GM15510 (cell line): Measurements from ENCODE around the gene SLC7A6.

Experiments used
- POLR2A ChIP-seq: IDR thresholded peaks from 3 replicates; pipeline ENCODE4 v1.6.1; 2011; ENCODE audit warnings: borderline replicate concordance; ENCODE audit not compliant: insufficient read length; ENCODE audit errors: extremely low read depth

SLC7A6 gene

DNA sequence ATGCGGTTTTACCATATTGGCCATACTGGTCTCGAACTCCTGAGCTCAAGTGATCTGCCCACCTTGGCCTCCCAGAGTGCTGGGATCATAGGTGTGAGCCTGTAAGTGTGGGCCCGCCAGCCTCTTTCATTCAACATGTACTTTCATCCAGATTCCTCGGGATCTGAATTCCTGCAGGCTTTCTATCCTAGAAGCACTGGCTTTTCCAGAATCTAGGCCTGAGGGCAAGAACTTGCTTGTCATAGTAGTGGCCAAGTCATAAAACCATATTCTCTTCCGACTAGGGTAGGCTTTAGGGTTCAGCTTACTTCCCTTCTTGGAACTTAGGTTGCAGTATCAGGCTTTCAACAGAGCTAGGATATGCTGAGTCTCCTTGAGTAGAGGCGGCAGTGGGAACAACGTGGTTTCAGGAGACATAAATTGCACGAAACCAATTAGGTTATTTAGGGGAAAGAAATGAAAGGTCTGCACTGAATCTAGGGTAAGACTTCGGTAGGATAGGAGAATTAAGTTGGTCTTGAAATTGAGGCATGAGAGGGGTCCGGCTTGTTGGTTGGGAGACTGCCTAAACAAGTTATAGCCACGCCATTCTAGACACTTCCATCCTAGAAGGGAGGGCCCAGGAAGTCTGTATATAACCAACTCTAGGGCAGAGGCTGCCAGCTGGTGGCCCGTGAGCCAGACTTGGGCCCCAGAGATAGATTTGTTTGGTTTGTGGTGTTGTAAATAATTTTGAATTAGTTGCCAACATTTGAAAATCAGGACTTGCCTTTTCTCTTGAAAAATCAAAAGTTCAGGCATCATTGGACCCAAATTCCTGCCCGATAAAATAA is 15.6 kb downstream of the SLC7A6 start:
- TF ChIP-seq POLR2A, result no peak

DNA sequence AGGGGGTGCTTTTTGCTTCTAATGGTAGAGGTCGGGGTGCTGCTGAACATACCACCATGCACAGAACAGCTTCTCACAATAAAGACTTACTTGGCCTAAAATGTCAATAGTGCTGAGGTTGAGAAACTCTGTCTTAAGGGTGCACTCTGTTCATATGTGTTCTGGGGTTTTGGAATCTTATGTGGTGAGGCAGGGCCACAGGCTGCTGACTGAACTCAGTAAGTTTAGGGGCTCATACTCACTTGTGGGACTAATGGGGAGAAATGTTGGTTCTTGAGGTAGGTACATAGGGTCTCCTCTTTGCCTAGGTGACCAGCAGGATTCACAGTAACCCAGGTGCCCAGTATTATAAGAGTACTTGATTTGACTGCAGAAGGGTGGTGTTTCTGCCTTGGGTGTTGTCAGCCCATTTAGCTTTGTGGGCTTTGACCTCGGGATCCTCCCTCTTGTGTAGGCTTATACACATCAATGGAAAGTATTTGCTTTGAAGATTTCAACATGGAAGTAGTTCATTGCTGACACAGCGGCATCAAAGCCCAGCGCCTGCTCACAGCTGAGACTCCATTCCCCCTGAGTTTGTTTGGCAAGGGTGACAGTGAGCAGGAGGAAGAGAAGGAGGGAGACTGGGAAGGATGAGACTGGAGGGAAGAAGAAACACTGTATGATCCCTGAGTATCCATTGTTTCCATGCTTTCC is 17.2 kb downstream of the SLC7A6 start:
- no peak for TF ChIP-seq POLR2A

DNA sequence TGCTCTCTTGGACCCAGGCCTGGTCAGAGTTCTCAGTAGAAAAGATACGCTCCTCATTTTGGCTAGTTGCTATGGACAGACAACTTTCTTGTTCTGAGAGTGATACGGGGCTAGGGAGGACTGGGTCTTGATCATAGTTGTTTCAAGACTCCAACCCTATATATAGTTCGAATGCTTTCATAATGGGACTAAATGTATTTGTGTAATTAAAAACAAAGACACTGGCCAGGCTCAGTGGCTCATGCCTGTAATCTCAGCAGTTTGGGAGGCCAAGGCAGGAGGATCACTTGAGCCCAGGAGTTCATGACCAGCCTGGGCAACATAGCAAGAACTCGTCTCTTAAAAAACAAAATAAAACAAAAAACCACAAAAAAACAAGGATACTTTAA is 17.7 kb downstream of the SLC7A6 start:
- TF ChIP-seq POLR2A, result no peak

DNA sequence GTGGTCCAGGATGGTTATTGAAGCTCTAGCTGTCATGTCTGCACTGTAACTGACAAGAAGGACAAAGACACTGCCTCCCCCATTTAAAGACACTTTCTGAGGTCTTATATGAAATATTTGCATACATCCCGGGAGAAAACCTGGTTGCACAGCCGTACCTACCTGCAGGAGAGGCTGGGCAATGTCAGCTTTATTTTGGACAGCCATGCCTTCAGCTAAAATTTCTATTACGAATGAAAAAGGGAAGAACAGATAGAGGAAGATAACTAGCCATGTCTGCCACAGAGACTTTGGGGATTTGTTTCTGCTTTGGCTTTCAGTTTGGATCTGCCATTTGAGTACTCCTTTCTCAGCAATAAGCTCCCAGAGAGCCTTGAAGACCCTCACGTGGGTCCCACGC is 19.0 kb downstream of the SLC7A6 start:
- TF ChIP-seq POLR2A, result no peak

DNA sequence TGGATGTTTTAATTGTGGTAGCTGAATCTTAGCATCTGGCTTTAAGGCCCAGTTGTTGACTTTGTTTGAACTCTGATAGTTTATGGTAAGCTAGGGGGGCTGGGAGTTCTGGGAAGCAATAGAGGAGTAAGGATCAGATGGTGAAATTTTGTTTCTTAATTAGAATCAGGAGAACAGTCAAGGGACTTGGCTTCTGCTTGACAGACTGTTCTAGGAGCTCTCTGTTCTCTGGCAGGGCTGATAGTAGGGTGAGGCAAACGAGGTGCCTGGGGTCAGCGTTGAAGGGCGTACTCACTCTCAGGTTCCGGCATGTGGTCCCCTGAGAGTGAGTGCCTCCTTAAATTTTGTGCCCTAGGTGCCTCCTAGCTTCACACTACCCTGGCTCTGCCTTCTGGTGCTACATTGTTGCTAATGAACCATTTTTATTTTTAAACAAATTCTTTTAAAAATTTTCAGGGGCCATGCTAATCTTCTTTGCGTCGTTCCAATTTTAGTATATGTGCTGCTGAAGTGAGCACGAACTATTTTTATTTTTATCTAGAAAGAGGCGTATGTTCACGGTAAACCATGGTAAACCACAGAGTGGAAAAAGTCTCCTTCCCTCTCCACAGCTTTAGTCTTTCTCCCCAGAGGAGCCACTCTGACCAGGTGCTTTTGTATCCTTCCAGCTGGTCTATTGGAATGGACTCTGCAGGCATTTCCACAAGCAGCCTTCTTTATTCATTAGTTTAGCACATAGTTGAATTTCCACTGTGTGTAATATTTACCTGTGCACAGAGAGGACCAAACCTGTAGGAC is 19.7 kb downstream of the SLC7A6 start:
- TF ChIP-seq POLR2A, result no peak

DNA sequence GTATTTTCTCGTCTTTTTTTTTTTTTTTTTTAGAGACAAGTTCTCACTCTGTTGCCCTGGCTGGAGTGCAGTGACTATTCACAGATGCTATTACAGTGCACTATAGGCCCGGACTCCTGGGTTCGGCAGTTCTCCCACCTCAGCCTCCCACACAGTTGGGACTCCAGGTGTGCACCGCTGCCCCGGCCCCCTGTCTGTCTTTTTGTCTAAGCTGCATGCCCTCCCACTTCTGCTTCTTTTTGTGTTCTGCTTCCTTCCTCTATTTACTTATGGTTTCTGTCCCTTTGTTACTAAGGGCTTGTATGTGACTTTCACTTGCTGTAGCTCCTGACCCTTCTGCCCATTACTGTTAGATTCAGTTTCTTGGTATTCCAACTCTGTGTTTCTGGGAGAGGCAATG is 20.5 kb downstream of the SLC7A6 start:
- peak; percentile 26 for TF ChIP-seq POLR2A

DNA sequence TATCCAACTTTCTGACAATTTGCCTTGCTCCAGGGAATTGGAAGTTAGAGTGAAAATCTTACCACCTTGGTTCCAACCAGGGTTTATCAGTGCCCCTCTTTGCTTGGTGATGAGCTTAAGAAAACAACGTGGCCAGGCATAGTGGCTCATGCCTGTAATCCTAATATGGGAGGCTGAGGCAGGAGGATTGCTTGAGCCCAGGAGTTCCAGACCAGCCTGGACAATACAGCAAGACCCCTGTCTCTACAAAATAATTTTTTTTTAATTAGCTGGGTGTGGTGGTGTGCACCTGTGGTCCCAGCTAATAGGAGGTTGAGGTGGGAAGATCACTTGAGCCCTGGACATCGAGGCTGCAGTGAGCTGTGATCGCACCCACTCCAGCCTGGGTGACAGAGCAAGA is 21.4 kb downstream of the SLC7A6 start:
- TF ChIP-seq POLR2A, result no peak

DNA sequence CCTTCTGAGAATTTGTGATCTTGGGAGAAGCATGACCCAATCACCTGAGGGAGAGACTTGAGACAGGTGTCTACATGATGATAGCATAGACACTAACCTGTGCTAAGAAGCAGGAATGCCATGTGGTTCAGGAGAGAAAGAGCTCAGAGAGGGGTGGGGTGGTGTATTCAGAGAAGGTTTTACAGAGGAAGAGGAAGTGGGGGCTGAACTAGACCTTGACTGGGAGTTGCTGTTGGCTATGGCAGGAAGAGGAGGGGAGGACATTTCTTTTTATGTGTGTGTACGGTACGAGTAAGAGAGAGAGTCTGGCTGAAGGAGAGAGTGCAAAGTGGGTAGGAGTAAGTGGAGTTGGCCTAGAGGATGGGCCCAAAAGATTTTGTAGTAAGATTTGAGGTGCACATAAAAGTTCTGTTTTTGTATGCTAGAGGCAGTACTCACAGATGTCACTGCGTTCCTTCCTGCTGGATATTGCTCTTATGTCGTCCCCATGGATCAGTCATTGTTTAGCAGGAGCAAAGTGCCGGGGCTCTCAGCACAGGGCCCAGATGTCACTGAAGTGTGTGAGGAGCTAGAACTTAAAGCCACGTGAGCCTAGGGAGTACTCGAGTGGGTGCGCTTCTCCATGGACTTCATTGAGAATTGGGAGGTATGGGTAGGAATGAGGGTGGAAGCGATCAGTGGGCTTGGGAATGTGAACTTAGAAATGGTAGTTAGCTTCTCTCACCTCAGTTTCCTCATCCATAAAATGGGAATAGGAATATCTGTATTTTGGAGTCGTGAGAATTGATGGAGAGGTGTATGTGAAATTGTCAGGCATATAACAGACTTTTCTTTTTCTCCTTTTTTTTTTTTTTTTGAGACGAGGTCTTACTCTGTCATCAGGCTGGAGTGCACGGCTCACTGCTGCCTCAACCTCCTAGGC is 22.1 kb downstream of the SLC7A6 start:
- TF ChIP-seq POLR2A, result no peak

DNA sequence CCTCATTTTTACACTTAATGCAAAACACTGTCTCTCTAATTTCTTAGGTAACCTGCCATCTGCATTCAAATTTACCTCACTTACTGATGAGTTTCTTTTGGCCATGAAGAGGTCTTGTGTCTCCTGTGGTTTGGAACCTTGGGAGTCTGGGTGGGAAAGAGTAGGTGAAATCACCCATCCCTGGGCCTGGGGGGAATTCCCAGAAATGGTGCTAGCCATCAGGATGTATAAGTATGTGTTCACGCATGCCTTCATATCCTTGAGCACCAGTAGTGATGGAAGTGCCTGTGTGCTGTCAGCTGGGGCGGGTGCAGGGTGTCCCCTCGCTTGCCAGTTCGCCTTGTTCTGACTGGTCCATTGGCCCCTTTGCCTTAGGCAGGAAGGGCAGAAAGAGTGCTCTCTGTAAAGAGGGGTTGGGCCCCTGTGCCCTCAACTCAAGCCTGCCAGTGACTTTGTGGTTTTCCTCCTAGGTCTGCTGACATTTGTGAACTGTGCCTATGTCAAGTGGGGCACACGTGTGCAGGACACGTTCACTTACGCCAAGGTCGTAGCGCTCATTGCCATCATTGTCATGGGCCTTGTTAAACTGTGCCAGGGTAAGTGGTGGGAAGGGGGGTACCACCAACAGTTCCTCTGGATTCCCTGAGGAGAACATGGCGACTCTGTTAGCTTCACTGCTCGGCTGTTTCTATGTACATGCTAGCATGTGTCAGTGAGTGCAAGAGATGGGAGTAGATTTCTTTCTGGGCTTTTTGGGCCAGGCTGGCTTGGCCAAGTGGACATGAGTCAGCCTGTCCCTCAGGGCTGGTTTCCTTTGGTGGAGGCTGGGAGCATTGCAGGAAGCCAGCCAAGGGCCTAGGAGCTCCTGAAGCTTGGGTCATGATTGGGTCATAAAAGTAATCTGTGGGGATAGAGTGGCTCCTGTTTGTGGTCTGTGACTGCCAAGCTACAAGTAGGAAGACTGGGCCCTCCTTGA is 23.2 kb downstream of the SLC7A6 start:
- TF ChIP-seq POLR2A, result no peak

DNA sequence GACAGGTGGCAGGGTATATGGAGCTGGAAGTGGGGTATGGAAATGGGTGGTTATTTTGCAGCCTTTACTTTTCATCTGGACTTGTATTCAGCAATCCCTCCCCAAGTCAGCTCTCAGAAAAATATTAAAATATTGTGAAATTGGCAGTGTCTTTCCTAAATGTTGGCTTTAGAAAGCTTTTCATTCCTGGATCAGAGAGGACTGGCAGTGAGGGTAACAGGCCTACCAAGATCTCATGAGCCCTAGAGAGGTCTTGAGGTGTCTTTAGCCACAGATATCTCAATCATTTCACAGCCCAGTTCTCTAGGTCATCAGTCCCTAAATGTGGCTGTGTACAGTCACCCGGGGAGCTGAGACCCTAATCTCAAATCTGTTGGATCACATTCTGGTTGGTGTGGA is 23.9 kb downstream of the SLC7A6 start:
- TF ChIP-seq POLR2A, result no peak

DNA sequence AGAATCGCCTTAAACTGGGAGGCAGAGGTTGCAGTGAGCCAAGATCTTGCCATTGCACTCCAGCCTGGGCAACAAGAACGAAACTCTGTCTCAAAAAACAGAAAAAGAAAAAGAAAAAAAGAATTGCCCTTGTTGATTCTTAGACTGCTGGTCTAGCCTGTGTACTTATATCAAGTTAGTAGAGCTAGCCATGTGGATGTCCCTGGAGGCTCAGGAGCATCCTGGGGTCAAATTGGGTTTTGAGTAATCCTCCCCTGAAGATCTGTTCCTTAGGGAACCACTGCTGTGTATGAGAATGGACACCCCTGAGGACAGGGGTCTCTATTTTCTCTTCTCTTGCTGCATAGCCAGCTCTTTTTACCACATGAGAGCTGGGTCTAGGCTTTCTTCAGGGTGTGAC is 24.9 kb downstream of the SLC7A6 start:
- TF ChIP-seq POLR2A, result no peak

DNA sequence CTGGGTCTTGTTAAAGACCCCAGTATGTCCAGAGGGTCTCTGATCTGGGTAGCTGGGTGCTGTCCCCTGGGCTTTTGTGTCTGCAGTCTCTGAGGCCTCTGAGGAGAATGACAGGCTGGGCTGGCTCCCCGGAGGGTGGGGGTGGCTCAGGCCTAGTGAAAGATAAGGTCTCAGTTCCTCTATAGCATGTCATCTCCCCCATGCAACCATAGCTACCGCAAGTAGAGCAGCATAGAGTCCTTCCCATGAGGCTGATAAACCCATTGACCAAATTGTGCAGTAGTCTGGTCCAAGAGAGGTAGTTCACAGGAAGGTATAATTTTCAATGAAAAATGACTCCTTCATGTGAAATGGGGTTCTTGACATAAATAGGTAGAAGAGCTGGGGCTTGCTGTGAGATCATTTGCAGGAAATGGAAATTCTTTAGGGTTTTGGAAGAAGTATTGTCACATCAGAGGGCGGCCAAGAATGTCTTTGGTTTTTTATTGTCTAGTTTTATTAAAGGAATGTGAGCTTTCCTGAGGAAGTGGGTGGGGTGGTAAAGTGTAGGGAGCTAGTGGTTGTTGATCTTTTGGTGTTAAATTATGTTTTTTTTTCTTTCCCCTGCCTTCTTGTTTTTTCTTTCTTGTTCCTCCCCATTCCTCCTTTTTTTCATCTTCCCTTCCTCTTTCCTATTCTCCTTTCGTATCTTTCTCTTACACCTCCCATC is 25.4 kb downstream of the SLC7A6 start:
- no peak for TF ChIP-seq POLR2A

DNA sequence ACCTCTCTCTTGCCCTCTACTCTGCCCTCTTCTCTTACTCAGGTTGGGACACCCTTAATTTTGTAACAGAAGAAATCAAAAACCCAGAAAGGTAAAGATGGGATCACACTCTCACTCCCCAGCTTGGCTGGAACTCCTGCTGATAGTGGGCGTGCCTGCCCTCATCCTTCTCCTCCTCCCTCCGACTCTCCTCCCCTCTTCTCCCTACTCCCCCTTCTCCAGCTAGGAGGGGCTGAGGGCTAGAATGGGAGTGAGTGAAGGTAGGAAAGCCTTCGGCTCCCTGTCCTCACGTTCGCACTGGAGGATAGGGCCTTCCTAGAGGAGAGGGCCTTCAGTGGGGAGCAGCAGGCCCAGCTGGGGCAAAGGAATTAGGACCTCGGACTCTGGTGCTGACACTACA is 26.1 kb downstream of the SLC7A6 start:
- TF ChIP-seq POLR2A, result no peak
